Stimulated activated CD4-positive, alpha-beta T cell treated with anti-CD3 and anti-CD28 coated beads, Interleukin-15, amount 100 ng/mL, for 1 hour (primary cell): ENCODE results near the gene POLD3.

Experiments used
- DNase-seq, 2 donors: peaks; one replicate each; pipeline ENCODE4 v3.0.0-alpha.2; 2020; ENCODE audit warnings: low read depth in 1 of 2, low spot score in 1 of 2

The POLD3 gene, protein sequence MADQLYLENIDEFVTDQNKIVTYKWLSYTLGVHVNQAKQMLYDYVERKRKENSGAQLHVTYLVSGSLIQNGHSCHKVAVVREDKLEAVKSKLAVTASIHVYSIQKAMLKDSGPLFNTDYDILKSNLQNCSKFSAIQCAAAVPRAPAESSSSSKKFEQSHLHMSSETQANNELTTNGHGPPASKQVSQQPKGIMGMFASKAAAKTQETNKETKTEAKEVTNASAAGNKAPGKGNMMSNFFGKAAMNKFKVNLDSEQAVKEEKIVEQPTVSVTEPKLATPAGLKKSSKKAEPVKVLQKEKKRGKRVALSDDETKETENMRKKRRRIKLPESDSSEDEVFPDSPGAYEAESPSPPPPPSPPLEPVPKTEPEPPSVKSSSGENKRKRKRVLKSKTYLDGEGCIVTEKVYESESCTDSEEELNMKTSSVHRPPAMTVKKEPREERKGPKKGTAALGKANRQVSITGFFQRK

DNA sequence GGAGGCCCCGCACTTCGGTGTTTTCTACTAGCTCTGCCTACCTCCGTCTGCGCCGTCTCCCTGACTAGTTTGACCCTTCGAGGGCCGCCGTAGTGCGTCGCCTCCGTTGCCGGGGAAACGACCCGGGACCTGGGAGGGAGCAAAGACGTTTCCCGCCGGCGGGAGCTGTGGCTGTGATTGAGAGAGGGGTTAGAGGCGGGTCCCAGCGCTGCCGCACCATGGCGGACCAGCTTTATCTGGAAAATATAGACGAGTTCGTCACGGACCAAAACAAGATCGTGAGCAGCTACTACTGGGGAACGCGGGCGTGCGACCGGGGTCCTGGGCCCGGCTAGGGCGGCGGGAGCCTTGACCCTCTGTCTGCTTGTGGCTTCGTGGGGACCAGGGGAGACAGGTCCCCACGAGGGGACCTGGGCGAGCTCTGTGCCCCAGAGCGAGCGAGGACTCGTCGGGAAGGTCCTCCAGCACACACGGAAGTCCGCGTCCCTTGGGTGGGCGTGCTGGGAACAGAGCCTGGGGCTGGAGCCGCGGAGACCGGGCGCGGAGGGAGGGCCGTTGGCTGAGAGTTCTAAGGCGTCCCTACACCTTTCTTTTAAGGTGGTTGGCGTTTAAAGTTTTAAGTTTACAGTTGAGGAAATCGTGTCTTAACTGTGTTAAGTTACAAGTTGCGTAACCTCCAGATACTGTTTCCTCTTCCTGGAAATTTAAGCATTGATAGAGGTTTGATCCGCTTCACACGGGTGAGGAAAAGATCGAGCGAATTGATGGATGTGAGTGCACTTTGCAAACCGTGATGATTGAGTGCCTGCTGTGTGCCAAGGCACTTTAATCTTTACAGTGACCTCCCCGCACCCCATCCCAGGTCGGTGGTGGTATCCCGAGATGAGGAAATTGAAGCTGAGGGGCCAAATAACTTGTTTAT is at the start of gene POLD3:
POLD3 (plus strand) TSS at position 142 of the 922 bp plus-strand sequence; CDS start at position 219, 77 bp downstream.
- peak; percentile 88 to 90 for DNase-seq

DNA sequence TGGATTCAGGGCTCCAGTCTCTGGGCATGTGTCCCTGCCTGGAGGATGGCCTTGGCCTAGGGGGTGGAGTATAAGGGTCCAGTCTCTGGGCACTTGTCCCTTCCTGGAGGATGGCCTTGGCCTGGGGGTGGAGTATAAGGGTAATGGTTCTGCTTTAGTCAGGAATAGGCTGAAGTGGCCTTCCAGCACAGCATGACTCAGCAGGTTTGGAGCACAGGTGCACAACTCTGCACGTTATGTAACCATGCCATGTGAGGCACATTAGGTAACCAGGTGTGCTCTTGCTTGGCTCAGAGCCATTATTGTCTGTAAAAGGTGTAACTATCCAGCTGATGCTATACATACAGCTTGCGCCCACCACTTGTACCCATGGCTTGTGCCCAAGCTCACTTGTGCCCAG is 48.4 kb upstream of the POLD3 start:
- no peak for DNase-seq

DNA sequence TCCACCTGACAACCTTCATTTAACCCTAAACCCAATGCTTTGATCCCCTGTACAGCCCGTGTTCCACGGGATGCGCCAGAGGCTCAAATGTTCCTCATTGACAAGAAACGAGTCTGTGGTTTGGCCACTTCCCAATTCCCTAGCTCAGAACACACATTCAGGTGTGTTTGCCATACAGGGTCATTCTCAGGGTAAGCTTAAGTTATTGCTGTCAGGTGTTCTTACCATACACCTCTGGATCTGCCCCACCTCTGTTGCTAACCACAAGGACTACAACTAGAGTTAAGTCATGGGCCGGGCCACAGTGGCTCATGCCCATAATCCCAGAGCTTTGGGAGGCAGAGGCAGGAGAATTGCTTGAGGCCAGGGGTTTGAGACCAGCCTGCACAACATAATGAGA is 45.6 kb upstream of the POLD3 start:
- no peak for DNase-seq

DNA sequence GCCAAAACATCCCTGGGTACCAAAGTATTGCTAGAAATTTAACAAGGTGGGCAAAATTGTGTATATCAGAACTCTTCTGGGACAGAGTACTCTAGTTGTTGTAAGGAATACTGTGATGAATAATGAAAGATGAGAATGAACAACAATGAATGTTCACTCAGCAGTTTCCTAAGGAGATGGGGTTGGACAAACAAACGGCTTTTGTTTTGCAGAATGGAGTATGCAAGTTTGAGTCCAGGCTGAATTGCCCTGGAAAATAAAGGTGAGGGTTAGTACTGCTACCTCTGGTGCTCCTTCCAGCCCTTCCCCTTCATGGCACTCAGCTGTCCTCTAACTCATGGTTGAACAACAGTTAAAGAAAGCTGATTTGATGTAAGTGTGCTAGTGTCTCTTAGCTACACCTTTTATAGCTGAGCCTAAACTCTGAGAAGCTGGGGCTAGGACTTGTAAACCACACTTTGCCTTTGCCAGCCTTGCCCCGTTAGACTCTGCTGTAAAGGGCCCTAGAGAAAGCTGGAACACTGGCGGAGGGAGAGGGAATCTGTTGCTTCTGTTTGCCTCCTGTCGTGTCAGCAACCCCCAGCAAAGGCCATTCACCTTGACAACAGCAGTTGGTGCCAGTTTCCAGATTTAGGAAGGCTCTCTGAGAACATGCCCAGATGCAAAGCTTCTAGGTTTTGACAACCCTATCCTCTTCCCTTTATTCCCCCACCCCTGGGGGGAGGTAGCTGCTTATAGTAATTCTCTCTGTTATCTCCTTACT is 41.2 kb upstream of the POLD3 start:
- DNase-seq, result no peak

DNA sequence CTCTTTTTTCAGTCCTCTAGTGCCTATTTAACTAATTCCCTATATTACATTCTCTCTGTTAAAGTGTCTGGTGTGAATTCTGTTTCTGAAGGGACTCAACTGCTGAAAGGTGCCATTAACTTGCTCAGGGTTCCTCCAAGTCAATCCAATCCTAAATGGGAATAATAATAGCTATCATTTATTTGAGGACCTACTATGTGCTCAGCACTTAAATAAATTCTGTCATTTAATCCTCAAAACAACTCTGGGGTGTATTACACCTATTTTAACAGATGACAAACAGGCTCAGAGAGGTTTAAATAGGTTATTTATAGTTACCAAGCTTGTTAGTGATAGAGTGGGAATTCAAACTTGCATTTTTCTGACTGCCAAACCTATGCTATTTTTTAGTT is 40.6 kb upstream of the POLD3 start:
- no peak for DNase-seq

DNA sequence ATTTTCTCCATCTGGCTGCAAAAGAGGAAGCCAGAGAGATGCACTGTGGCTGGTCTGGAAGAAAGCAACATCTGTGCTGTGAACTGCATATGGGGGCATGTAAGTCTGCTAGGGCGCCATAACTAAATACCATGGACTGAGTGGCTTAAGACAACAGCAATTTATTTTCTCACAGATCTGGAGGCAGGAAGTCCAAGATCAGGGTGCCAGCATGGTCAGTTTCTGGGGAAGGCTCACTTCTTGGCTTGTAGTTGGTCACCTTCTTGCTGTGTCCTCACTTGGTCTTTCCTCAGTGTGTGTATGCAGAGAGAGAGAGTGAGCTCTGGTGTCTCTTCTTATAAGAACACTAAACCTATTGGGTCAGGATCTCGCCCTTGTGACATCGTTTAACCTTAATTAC is 34.9 kb upstream of the POLD3 start:
- DNase-seq, result no peak

DNA sequence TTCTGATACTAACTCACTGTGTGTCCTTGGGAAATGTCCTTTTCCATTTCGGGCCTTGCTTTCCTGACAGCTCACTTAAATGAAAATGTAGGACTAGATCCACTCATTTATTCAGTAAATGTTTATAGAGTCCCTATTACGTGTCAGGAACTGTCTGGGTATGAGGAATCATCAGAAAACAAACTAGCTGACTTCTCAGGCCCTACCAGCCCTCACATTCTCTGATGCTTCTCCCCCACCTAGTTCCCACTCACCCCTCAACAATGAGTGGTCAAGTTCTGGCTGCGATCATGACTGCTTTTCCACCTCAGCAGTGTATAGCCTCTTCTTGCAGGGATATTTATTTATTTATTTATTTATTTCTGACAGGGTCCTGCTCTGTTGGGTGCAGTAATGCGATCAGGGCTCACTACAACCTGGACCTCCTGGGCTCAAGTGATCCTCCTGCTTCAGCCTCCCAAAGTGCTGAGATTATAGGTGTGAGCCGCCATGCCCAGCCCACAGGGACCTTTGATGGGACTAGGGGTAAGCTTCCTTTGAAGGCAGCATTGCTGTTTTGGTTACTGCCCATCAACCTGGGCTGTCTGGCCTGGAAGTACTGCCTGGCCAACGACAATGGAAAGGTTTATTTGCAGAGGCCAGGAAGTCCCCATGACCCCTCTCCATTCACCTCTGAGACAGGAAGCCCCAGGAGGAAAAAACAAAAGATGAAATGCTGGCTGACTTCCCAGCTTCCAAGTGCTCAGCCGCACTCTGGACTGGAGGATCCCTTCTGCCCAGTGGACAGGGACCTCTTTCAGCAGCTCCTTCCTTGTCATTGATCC is 33.1 kb upstream of the POLD3 start:
- DNase-seq, result no peak

DNA sequence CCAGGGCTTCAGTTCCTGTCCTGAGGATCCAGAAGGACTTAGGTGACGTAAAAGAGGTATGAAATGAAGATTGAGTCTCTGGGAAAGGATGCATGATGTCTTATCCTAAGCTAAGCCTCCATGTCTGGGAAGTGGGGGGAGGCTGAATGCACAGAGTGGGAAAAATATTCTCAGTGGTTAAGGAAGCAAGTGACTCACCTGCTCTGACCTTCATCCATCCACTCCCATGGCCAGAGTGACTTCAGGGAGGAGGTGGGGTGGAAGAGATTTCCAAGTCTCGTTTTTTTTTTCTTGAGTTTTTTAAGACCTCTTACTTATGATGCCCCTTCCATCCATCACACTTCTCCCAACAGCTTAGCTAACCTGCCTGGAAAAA is 32.5 kb upstream of the POLD3 start:
- no peak for DNase-seq

DNA sequence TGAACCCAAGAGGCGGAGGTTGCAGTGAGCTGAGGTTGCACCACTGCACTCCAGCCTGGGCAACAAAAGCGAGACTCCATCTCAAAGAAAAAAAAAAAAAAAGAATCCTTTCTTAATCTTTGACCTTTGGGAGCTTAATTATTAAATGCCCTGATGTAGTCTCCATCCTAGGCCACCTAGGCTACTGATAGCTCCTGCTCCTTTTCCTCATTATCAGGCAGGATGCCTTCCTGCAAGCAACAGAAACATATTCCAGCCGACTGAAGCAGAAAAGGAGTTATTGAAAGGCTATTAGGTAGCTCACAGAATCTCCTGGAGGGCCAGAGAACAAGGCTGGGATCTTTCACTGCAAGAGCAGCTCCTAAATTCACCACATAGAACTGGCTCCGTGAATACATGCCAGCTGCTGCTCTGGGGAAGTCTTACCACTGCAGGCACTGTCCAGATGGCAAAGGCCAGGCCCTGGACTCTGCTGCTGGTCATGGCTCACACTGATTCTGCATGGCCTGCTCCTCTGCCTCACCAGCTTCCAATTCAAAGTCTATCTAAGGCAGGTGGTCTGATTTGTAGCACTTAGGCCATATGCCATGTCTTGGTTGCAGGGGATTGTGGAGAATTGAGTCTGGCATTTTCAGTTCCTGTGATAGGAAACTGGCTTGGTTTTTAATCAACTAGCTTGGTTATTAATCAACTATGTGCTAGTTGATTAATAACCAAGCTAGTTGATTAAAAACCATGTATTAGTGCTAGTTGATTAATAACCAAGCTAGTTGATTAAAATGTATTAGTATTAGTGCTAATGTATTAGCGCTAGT is 26.0 kb upstream of the POLD3 start:
- no peak for DNase-seq

DNA sequence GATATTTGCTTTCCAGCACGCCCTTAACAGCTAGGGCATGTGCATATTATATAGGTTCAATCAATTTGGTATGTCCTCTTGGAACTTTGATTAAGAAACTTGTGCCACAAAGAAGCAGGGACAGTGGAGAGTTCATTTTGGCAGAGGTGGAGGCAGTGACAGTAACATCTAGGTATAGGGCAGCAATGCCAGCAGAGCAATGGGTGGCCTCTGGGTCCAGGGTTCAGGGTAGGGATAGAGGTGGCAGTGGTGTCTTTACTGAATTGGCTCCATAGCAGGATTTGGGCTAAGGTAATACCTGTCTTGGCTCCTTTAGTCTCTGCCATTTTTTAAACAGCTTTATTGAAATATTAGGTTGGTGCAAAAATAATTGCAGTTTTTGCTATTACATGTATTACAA is 24.4 kb upstream of the POLD3 start:
- no peak for DNase-seq

DNA sequence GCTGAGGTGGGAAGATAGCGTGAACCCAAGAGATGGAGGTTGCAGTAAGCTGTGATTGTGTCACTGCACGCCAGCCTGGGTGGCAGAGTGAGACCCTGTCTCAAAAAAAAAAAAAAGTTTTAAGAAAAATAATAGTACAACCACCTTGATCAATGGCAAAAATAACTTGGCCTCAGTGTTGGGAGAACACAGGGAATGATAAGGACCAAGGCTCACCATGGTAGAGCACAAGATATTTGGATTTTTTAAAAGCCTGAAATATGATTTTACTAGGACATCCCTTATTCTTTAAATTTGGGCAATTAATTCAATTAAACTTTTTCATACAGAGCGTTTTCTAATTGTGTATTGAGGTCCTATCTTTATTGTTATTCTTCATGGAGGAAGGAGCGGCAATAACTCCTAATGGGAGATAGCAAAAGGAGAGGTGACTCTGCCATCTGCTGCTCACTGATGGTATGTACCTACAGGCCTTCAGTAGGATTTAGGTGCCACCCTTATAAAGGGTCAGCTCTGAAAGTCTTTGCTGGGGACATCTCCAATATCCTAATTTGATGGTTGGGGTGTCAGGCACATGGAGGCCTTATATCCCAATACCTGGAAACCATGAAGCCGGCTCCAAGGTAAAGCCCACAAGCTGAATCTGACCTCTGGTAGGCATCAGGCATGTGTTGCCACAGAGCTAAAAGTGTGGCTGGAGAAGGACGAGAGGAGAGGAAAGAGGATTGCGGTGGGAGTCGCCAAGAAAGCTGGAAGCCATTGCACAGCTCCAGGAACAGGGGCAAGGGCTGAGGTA is 21.9 kb upstream of the POLD3 start:
- no peak for DNase-seq

DNA sequence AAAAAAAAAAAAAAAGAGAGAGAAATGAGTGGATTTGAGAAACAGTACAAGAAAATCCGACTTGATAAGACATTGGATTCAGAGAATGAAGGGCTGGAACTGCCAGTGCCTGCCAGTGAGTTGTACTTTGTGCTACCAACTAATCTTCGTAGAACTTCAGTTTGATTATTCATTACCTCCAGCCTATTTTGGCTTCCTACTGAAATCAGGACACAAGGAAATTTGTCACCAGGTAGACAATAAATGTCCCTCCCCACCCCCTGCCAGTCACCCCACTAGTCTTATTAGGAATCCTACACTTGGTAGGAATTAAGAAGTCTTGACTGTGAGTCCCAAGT is 21.4 kb upstream of the POLD3 start:
- DNase-seq, result no peak

DNA sequence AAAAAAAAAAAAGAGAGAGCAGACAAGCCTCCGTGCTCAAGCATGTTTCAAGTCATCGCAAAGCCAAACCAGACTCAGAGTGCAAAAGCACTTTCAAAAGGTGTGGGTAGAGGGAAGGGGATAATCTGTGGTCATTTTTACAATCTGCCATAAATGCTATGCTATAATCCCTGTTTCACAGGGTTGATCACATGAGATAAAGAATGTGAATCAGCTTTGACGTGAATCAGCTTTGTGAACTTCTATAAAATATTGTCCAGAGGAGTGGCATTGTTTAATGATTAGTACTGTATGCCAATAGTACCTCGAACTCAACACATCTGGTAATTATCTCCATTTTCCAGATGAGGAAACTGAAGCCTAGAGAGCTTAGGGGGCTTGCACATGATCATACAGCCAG is 20.0 kb upstream of the POLD3 start:
- no peak for DNase-seq

DNA sequence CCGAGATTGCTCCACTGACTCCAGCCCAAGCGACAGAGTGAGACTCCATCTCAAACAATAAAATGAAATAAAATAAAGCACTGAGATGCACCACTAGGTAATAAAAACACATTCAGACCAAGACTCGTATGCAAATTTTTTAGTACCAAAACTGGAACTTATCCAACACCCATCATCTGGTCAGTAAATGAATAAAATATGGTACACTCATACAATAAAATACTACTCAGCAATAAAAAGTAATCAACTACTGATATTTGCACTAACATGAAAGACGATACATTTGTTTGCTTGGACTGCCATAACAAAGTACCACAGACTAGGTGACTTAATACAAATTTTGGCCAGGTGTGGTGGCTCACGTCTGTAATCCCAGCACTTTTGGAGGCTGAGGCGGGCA is 17.8 kb upstream of the POLD3 start:
- no peak for DNase-seq

DNA sequence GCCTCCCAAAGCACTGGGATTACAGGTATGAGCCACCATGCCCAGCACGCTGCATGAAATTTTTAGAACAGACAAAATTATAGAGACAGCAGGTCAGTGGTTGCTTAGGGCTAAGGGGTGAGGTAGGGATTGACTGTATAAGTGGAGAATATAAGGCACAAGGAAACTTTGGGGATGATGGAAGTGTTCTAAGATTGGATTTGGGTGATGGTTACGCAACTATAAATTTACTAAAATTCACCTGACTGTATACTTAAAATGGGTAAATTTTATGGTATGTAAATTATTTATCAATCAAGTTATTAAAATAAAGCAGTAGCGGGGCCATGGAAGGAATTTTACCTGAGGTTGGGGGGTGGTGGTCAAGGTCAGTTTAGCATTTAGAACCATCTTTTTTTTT is 16.4 kb upstream of the POLD3 start:
- no peak for DNase-seq

DNA sequence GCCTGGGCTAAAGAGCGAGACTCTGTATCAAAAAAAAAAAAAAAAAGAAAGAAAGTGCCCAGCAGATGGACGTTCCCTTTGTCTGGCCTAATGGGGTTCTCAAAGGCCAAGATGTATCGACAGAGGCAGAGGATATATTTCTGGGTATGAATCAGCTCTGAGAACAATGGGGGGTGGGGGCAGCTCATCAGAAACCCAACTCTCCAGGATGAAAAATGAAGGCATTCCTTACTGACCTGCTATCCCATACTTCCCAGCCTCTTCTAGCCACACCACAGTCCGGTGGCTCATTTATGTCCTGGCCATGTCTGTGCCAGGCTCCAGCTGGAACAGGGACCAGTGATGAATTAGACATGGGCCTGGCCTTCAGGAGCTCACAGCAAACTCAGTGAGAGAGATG is 15.2 kb upstream of the POLD3 start:
- DNase-seq, result no peak

DNA sequence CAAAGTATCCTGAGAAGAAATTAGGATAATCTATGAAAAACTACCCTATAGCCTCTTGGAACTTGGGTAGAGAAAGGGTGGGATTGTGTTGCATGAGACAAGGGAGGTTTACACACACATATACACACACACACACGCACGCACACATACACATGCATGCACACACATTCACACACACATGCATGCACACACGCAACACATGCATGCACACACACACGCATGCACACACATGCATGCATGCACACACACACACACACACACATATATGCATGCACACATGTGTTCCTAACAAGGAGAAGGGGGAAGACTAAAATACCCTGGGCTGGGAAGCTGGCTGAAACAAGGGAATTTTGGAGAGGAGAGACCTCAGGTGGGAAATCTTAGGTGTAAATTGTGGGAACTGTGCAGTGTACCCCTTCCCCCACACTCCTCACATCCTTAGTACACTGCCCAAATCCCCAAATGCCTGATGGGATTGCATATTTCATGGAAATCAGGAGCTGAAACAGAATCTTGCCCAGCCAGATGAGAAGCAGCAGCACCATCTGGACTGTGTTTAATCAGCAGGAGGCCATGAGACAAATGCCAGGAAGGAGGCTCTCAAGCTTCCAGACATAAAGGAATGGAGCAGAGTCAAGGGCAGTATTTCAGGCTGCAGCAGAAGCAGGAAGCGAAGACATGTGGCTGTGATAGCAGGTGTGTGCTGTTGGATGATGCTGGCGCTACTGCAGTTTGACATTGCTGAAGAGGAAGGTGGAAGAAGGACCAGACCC is 14.6 kb upstream of the POLD3 start:
- no peak for DNase-seq

DNA sequence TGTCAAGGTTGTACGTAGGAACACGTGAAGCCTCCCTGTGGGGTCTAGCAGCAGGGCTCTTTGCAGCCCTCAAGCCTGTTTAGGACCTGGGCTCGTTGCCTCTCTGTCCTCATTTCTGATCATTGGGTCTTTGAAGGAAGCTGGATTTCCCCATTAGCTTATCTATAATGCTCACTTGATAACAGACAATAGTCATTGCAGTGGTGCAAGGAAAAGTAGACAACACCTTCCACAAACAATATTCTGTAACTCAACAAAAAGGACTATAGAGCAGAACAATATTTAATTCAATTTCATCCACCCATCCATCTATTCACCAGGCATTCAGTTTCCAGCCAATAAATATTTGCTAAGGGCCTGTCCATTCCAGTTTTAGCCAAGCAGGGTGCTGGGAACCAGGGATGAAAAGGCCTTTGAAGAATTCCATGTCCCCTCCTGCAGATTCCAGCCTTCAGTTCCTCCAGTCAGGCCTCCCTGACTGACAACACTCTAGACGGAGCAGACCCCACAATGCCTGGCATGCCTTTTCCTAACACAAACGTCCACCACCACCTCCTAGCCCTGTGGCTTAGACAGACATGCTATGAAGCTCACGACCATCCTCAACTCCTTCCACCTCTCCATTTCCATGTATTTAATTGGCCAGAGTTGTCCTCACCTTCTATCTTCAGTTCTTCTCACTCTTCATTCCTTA is 12.7 kb upstream of the POLD3 start:
- DNase-seq, result no peak
